Measurements from ENCODE around the gene MYEOV.

The MYEOV gene

GRCh38 chr11:69295079-69295994, 1.4 kb downstream of the MYEOV start:
- no peak overlapping the region for H3K9ac ChIP-seq (ENCODE audit: insufficient read length, low read depth)
- H3K4me3 ChIP-seq (ENCODE audit: insufficient read length, low read depth): no peak overlapping the region
- no peaks in the 10 kb centered on the region for H3K27me3 ChIP-seq (ENCODE audit: insufficient read depth, insufficient read length)
- no peaks in the 10 kb centered on the region for H3K36me3 ChIP-seq (ENCODE audit: insufficient read depth, insufficient read length, low read length)
- no peak for DNase-seq (ENCODE audit: low read depth, low spot score)
- peaks cover 16% of the 10 kb centered on the region for H3K4me1 ChIP-seq (ENCODE audit: insufficient read depth, insufficient read length)
- H3K9me3 ChIP-seq (ENCODE audit: insufficient read depth, low read length): no peaks in the 10 kb centered on the region
- TF ChIP-seq ZNF274 (IDR thresholded peaks at IDR 0.05; ENCODE audit: low read depth, low read length) (no peak), YY1 (IDR thresholded peaks at IDR 0.05; ENCODE audit: insufficient read depth, insufficient read length) (no peak), SUZ12 (IDR thresholded peaks at IDR 0.05; ENCODE audit: extremely low read depth, insufficient read depth, insufficient read length) (no peak)

GRCh38 chr11:69295995-69296889, 2.3 kb downstream of the MYEOV start:
- H3K4me1 ChIP-seq (ENCODE audit: insufficient read depth, insufficient read length): peaks cover 16% of the 10 kb centered on the region
- no peaks in the 10 kb centered on the region for H3K9me3 ChIP-seq (ENCODE audit: insufficient read depth, low read length)
- no peaks in the 10 kb centered on the region for H3K36me3 ChIP-seq (ENCODE audit: insufficient read depth, insufficient read length, low read length)
- no peak for TF ChIP-seq ZNF274 (IDR thresholded peaks at IDR 0.05; ENCODE audit: low read depth, low read length)
- no peak for TF ChIP-seq SUZ12 (IDR thresholded peaks at IDR 0.05; ENCODE audit: extremely low read depth, insufficient read depth, insufficient read length)
- TF ChIP-seq YY1 (IDR thresholded peaks at IDR 0.05; ENCODE audit: insufficient read depth, insufficient read length): no peak
- no peak overlapping the region for H3K4me3 ChIP-seq (ENCODE audit: insufficient read length, low read depth)
- no peaks in the 10 kb centered on the region for H3K27me3 ChIP-seq (ENCODE audit: insufficient read depth, insufficient read length)
- H3K9ac ChIP-seq (ENCODE audit: insufficient read length, low read depth): no peak overlapping the region
- no peak for DNase-seq (ENCODE audit: low read depth, low spot score)

- DNase-seq (ENCODE audit: low read depth, low spot score): peak; percentile 65
- Histone ChIP-seq H3K4me3 (ENCODE audit: insufficient read length, low read depth) (no peak overlapping the region), H3K36me3 (ENCODE audit: insufficient read depth, insufficient read length, low read length) (no peaks in the 10 kb centered on the region), H3K4me1 (ENCODE audit: insufficient read depth, insufficient read length) (peaks cover 25% of the 10 kb centered on the region), H3K9ac (ENCODE audit: insufficient read length, low read depth) (peak overlapping the region; percentile 61), H3K27me3 (ENCODE audit: insufficient read depth, insufficient read length) (no peaks in the 10 kb centered on the region), H3K9me3 (ENCODE audit: insufficient read depth, low read length) (no peaks in the 10 kb centered on the region)
- no peak for TF ChIP-seq SUZ12 (IDR thresholded peaks at IDR 0.05; ENCODE audit: extremely low read depth, insufficient read depth, insufficient read length)
- TF ChIP-seq ZNF274 (IDR thresholded peaks at IDR 0.05; ENCODE audit: low read depth, low read length): no peak
- TF ChIP-seq YY1 (IDR thresholded peaks at IDR 0.05; ENCODE audit: insufficient read depth, insufficient read length): no peak
Observed at GRCh38 chr11:69296890-69297786, 3.2 kb downstream of the MYEOV start.

GRCh38 chr11:69297787-69298266, 3.9 kb downstream of the MYEOV start:
- Histone ChIP-seq H3K27me3 (ENCODE audit: insufficient read depth, insufficient read length) (no peaks in the 10 kb centered on the region), H3K9ac (ENCODE audit: insufficient read length, low read depth) (peak overlapping the region; percentile 61), H3K9me3 (ENCODE audit: insufficient read depth, low read length) (no peaks in the 10 kb centered on the region), H3K4me3 (ENCODE audit: insufficient read length, low read depth) (no peak overlapping the region), H3K4me1 (ENCODE audit: insufficient read depth, insufficient read length) (peaks cover 26% of the 10 kb centered on the region), H3K36me3 (ENCODE audit: insufficient read depth, insufficient read length, low read length) (no peaks in the 10 kb centered on the region)
- DNase-seq (ENCODE audit: low read depth, low spot score): no peak
- TF ChIP-seq YY1 (IDR thresholded peaks at IDR 0.05; ENCODE audit: insufficient read depth, insufficient read length) (no peak), ZNF274 (IDR thresholded peaks at IDR 0.05; ENCODE audit: low read depth, low read length) (no peak), SUZ12 (IDR thresholded peaks at IDR 0.05; ENCODE audit: extremely low read depth, insufficient read depth, insufficient read length) (no peak)

GRCh38 chr11:69298267-69299022, 4.5 kb downstream of the MYEOV start:
- no peaks in the 10 kb centered on the region for H3K9me3 ChIP-seq (ENCODE audit: insufficient read depth, low read length)
- no peaks in the 10 kb centered on the region for H3K36me3 ChIP-seq (ENCODE audit: insufficient read depth, insufficient read length, low read length)
- no peaks in the 10 kb centered on the region for H3K27me3 ChIP-seq (ENCODE audit: insufficient read depth, insufficient read length)
- no peak for TF ChIP-seq SUZ12 (IDR thresholded peaks at IDR 0.05; ENCODE audit: extremely low read depth, insufficient read depth, insufficient read length)
- no peak for TF ChIP-seq YY1 (IDR thresholded peaks at IDR 0.05; ENCODE audit: insufficient read depth, insufficient read length)
- TF ChIP-seq ZNF274 (IDR thresholded peaks at IDR 0.05; ENCODE audit: low read depth, low read length): no peak
- H3K9ac ChIP-seq (ENCODE audit: insufficient read length, low read depth): peak overlapping the region; percentile 32
- H3K4me1 ChIP-seq (ENCODE audit: insufficient read depth, insufficient read length): peaks cover 26% of the 10 kb centered on the region
- H3K4me3 ChIP-seq (ENCODE audit: insufficient read length, low read depth): no peak overlapping the region
- DNase-seq (ENCODE audit: low read depth, low spot score): no peak

GRCh38 chr11:69299023-69299461, 5.1 kb downstream of the MYEOV start:
- no peak for TF ChIP-seq YY1 (IDR thresholded peaks at IDR 0.05; ENCODE audit: insufficient read depth, insufficient read length)
- TF ChIP-seq ZNF274 (IDR thresholded peaks at IDR 0.05; ENCODE audit: low read depth, low read length): no peak
- no peak for TF ChIP-seq SUZ12 (IDR thresholded peaks at IDR 0.05; ENCODE audit: extremely low read depth, insufficient read depth, insufficient read length)
- Histone ChIP-seq H3K4me1 (ENCODE audit: insufficient read depth, insufficient read length) (peaks cover 26% of the 10 kb centered on the region), H3K9ac (ENCODE audit: insufficient read length, low read depth) (no peak overlapping the region), H3K4me3 (ENCODE audit: insufficient read length, low read depth) (no peak overlapping the region), H3K27me3 (ENCODE audit: insufficient read depth, insufficient read length) (no peaks in the 10 kb centered on the region), H3K36me3 (ENCODE audit: insufficient read depth, insufficient read length, low read length) (no peaks in the 10 kb centered on the region), H3K9me3 (ENCODE audit: insufficient read depth, low read length) (no peaks in the 10 kb centered on the region)
- no peak for DNase-seq (ENCODE audit: low read depth, low spot score)
